GM18951 (cell line): ENCODE results near the gene GRP.

Source experiments
- POLR2A ChIP-seq: IDR thresholded peaks from 4 replicates; pipeline ENCODE4 v1.6.1; 2011; ENCODE audit warnings: mild to moderate bottlenecking; ENCODE audit not compliant: insufficient read length, insufficient read depth; ENCODE audit errors: extremely low read depth
- in situ Hi-C: fragments of 300-500 bp; cut with MboI; formaldehyde crosslinking; loops from one replicate; pipeline ENCODE4 v1.12.0; 2022; ENCODE audit warnings: low sequenced_read_pairs, mixed read lengths, inconsistent platforms; ENCODE audit not compliant: unreplicated experiment

Gene GRP

GRCh38 chr18:59208602-59209125 lies 11.3 kb upstream of the GRP start:
- no peak for TF ChIP-seq POLR2A
- in situ Hi-C loops, result no loop called here

DNA sequence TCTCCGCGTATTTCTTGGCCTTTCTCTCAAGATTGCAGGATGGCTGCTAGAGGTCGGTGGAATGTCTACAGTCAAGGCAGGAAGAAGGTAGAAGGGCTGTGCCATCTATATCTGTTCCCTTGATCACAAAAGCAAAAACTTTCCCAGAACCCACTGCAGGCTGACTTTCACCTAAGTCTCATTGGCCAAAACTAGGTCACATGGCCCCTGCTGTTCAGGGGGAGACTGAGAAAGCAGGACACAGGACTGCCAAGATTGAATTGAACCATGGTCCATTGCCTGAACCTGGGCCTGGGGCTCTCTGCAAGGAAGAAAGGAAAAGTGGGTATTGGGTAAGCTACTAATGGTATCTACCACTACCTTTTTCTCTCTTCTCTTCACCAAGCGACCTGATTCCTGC lies 9.7 kb upstream of the GRP start:
- no peak for TF ChIP-seq POLR2A
- in situ Hi-C loops, result no loop called here

- in situ Hi-C loops, result no loop called here
- TF ChIP-seq POLR2A, result no peak
These were observed 8.3 kb upstream of the GRP start for GRCh38 chr18:59211629-59212028.

DNA sequence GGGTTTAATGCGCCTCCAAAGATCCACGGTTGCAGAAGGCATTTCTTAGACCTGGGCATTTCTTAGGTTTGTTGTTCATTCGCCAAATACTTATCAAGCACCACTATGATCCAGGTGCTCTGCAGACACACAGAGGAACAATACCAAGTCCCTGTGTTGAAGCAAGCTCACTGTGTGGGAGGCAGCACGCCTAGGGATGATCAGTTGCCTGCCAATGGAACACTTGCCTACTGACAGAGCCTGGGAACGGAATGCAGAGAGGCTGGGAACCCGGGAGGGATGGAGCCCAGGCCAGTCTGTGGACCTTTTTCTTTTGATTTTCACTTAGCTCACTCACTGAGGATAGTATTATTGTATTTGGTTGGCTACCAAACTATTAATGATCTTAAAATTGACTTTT lies 1.9 kb upstream of the GRP start:
- TF ChIP-seq POLR2A, result no peak
- in situ Hi-C loops, result no loop called here

- in situ Hi-C loops, result no loop called here
- TF ChIP-seq POLR2A, result no peak
These were observed 316 bp downstream of the GRP start for GRCh38 chr18:59220164-59220783.

- no peak for TF ChIP-seq POLR2A
- in situ Hi-C loops, result no loop called here
These were observed 1.1 kb downstream of the GRP start for GRCh38 chr18:59220784-59221765.

DNA sequence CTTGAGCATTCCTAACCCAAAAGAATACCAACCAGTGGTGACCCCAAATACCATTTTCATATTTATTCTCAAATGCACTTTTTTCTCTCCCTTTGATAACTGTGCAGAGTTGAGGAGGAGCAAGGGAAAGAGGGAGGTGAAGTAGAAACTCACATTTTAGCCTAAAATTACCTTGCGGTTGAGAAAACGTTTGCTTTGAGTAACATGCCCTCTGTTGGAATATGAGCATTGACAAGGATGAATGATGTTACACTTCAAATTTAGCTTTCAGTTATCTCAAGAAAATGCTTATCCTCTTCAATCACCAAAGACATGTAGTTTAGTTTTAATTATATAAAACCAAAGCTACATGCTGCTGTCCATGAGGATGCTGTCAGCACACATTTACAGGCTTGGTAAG lies 2.4 kb downstream of the GRP start:
- no peak for TF ChIP-seq POLR2A
- in situ Hi-C loops, result no loop called here

- in situ Hi-C loops, result no loop called here
- no peak for TF ChIP-seq POLR2A
These were observed 8.4 kb downstream of the GRP start for GRCh38 chr18:59228351-59228750.

- no peak for TF ChIP-seq POLR2A
- in situ Hi-C loops, result no loop called here
These were observed 9.2 kb downstream of the GRP start for GRCh38 chr18:59229191-59229590.

DNA sequence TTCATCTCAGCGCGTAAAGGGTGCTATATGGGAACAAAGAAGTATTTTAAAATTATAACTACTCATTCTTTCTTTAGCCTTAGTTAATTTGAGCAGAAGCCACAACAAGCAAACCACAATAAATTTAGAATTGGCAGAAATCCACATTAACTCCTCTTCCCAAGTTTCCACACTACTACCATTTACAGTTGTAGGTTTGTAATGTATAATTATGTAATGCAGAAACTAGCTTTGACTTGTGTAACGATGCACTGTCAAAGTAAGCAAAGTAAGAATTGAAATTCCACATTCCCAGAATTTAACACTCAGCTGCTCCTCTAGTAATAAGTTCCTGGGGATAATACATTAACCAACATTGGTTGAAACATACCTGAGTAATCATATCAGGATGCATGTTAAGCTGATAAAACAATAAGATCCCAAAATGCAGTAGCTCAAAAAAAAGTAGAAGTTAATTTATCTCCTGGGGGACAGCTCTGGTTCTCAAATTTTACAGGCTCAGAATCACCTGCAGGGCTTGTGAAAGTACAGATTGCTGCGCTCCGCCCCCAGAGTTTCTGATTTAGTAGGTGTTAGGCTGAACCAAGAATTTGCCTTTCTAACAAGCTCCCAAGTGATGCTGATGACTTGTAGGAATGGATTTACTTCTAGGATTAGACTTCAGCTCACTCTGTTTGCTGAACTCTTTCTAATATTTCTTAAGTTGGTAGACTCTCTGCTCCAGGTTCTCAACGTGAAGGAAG lies 9.9 kb downstream of the GRP start:
- in situ Hi-C loops, result no loop called here
- TF ChIP-seq POLR2A, result no peak

DNA sequence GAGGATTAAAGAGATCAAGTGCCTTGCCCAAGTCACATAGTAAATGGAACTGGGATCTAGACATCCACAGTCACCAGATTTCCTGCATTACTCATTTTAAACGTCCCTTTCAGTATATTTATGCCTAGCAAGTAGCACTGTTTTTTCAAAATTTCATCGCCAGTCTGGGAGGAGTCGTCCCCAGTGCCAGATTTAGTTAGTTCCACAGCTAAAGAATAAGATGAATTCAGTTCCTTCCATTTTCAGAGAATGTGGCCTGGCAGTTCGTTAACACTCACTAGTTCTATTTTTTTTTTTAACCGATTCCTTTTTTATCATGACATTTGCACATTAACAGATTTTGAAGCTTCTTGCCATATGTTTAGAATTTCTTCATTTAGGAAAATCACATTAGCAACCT lies 11.2 kb downstream of the GRP start:
- in situ Hi-C loops, result no loop called here

DNA sequence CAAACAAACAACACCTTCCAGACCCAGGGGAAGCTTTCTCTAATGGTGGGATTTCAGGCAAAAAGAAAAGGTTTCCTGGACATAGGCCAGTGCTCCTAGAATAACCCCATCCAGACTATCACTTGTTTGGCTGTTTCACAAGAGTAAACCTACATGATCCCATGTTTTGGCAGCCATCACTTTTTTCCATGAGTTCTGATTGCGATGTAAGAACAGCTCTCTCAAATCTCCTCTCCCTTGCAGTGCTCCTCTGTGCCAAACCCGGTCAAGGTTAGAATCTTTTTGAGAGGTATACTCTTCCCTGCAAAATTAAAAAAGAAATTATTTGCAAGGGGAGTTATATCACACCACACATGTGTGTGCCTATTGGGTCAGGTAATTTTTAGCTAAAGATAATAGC lies 11.9 kb downstream of the GRP start:
- TF ChIP-seq POLR2A, result no peak
- in situ Hi-C loops, result no loop called here

More for the DNA sequence above, 11.2 kb downstream of the GRP start:
- TF ChIP-seq POLR2A, result no peak
